Upper lobe of right lung (tissue), 1 donor: ENCODE measurements around the gene WWP2. TPM values are rescaled to one million over a fixed set of nuclear protein-coding genes. Genes with fewer than 3 reads are reported as not detected.

Source experiments
- ATAC-seq: fragments of 200-7000 bp; cut with Tn5 transposase; one replicate; pipeline ENCODE4 v1.9.1; 2020; ENCODE audit warnings: mild to moderate bottlenecking, moderate library complexity
- DNase-seq: peaks from one replicate; pipeline ENCODE4 v3.0.0-alpha.2; 2020
- H3K27ac ChIP-seq: fragments of 200-600 bp; one replicate; pipeline ENCODE4 v1.8.0; 2022
- H3K27me3 ChIP-seq: fragments of 200-600 bp; one replicate; pipeline ENCODE4 v1.8.0; 2022; ENCODE audit warnings: mild to moderate bottlenecking
- H3K36me3 ChIP-seq: fragments of 200-600 bp; one replicate; pipeline ENCODE4 v1.8.0; 2022
- H3K4me1 ChIP-seq: fragments of 200-600 bp; one replicate; pipeline ENCODE4 v1.8.0; 2022
- H3K4me3 ChIP-seq: fragments of 200-600 bp; one replicate; pipeline ENCODE4 v1.8.0; 2022; ENCODE audit warnings: mild to moderate bottlenecking
- H3K9me3 ChIP-seq: fragments of 200-600 bp; one replicate; pipeline ENCODE4 v1.8.0; 2022
- intact Hi-C: fragments of 100-400 bp; cut with DNase I; formaldehyde crosslinking; loops from one replicate; pipeline ENCODE4 v1.11.0; 2022
- total RNA-seq: library from RNA; stranded (reverse); fragmentation: NEBNext Ultra II Directional; extraction: Animal tissue kit (Norgen Biotek cat#: 25700); gene quantifications from one replicate; pipeline ENCODE4 v1.2.1, GENCODE V29; 2021
- TF ChIP-seq, protein P1 (sequence below): fragments of 200-600 bp; IDR thresholded peaks from one replicate; pipeline ENCODE4 v1.8.0; 2022; ENCODE audit warnings: antibody characterized with exemption
- donor health status: DM: no; HTN: yes; CAD: no; lungs with severe emphysema.

The WWP2 gene
- total RNA-seq, 1 donor from 2014 or later: 71.9 TPM

DNA sequence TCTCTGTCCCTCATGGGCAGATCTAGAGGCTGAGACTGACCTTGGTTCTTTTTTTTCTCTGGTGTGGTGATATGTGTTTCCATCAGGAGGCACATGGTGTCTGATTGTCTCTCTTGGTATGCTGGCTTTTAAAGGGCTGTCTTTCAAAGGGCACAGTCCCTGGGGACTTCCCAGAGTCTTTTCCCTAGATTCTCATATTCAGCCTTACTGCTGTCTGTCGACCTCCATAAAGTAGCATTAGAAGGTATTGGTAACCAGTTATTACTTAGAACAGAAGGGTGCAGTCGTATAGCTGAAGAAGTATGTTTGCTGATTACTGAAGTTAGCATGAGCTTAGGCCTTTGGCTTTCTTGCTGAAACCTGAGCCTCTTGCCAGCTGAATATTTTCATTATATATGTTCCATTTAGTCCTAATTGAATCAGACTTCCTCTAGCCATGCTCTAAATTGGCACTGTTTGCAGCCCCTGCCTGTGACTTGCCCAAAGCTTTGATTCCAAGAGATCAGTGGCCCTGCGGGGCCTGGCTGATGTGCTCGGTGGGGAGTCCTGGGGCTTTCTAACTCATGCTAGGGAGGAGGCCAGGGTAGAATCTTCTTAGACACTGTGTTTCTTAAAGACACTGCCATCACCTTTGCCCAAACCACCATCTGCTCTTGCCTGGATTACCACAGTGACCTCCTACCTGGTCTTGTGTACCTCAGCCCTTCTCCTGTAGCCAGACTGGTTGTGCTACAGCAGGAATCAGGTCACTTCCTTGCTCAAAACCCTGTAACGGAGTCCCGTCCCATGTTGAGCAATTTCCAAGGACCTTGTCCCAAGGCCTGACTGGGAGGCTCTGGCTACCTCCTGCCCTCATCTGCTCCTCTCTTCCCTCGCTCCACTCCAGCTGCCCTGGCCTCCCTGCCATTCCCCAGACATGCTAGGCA, 71.5 kb downstream of the WWP2 start:
- TF ChIP-seq, protein P1, sequence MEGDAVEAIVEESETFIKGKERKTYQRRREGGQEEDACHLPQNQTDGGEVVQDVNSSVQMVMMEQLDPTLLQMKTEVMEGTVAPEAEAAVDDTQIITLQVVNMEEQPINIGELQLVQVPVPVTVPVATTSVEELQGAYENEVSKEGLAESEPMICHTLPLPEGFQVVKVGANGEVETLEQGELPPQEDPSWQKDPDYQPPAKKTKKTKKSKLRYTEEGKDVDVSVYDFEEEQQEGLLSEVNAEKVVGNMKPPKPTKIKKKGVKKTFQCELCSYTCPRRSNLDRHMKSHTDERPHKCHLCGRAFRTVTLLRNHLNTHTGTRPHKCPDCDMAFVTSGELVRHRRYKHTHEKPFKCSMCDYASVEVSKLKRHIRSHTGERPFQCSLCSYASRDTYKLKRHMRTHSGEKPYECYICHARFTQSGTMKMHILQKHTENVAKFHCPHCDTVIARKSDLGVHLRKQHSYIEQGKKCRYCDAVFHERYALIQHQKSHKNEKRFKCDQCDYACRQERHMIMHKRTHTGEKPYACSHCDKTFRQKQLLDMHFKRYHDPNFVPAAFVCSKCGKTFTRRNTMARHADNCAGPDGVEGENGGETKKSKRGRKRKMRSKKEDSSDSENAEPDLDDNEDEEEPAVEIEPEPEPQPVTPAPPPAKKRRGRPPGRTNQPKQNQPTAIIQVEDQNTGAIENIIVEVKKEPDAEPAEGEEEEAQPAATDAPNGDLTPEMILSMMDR: no peak
- no peak for DNase-seq
- H3K27me3 ChIP-seq: no peaks in the 10 kb centered on the region

DNA sequence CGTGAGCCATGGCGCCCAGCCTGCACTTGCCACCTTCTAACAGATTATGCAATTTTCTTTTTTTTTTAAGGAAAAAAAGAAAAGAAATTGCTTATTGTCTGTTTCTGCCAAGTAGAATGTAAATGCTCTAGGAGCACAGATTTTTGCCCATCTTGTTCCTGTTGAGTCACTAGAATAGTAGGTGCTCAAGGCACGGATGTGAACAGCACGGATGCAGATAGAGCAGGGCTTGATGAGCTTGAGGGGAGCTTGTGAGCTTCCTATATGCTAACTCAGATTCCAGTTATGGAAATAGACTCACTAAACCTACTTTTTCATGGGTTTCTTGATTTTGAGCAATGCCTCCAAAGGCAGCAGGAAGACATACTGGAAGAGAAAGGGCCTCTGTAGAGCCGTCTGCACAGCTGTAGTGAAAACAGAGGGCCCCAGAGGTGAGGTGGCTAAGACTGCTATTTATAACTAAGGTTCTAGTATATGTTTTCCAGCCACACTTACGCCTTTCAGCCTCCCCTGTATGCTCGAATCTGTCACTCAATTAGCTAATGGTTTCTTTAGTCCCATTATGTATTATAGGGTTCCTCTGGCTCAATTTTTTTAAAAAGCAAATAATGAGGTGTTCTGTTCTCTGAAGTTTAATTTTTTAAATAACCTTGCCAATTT, 72.8 kb downstream of the WWP2 start:
- Histone ChIP-seq H3K4me3 (no peak overlapping the region), H3K36me3 (peaks cover 3% of the 10 kb centered on the region), H3K4me1 (peaks cover 42% of the 10 kb centered on the region), H3K27ac (no peak overlapping the region), H3K27me3 (no peaks in the 10 kb centered on the region), H3K9me3 (no peaks in the 10 kb centered on the region)
- DNase-seq: no peak
- TF ChIP-seq, protein P1: no peak
- no peak for ATAC-seq
- intact Hi-C loops: no loop called here

More for the DNA sequence above, 71.5 kb downstream of the WWP2 start:
- intact Hi-C loops: no loop called here
- Histone ChIP-seq H3K27ac (no peak overlapping the region), H3K36me3 (peaks cover 5% of the 10 kb centered on the region), H3K4me1 (peaks cover 30% of the 10 kb centered on the region), H3K9me3 (no peaks in the 10 kb centered on the region), H3K4me3 (no peak overlapping the region)
- ATAC-seq: peak; percentile 76

DNA sequence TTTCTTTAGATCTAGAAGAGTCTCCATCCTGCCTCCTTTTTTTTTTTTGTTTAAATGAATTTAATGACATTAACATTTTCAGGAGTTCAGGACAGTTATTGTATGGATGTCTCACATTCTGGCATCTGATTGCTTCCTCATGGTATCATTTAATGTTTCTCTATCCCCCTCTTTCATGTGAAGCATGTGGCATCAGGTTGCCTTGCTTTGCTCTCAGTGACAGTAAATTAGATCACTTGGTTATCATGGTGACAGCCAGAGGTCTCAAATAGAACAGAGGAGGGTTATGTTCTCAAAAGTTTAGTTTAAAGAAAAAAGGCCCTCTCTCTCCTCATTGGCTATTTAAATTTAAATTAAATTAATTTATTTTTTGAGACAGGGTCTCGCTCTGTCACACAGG, 74.1 kb downstream of the WWP2 start:
- DNase-seq (no peak), ATAC-seq (no peak)
- Histone ChIP-seq H3K4me1 (peaks cover 33% of the 10 kb centered on the region), H3K9me3 (no peaks in the 10 kb centered on the region), H3K27me3 (no peaks in the 10 kb centered on the region), H3K27ac (no peak overlapping the region), H3K36me3 (peaks cover 5% of the 10 kb centered on the region), H3K4me3 (no peak overlapping the region)
- TF ChIP-seq, protein P1: no peak
- intact Hi-C loops: no loop called here

DNA sequence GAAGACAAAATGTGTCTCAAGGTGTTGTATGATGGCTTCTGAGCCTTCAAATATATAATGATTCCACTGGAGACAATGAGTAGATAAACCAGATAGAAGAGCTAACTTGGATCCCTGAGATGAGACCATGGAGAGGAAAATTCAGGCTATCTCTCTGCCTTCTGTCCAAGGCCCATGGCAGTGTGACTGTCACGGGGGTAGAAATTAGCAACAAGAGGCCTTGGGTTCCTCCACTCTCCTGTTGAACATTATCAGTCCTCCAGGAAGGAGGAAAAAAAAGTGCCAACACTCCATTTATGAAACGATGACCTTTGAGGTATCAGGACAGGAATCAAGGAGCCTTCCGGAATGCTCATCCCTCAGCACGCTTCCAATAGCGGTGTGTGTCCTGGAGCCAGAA, 75.2 kb downstream of the WWP2 start:
- Histone ChIP-seq H3K9me3 (no peaks in the 10 kb centered on the region), H3K27ac (no peak overlapping the region), H3K36me3 (peaks cover 17% of the 10 kb centered on the region), H3K4me1 (peaks cover 28% of the 10 kb centered on the region), H3K27me3 (no peaks in the 10 kb centered on the region), H3K4me3 (no peak overlapping the region)
- DNase-seq (no peak), ATAC-seq (no peak)
- intact Hi-C loops: no loop called here
- TF ChIP-seq, protein P1: no peak

DNA sequence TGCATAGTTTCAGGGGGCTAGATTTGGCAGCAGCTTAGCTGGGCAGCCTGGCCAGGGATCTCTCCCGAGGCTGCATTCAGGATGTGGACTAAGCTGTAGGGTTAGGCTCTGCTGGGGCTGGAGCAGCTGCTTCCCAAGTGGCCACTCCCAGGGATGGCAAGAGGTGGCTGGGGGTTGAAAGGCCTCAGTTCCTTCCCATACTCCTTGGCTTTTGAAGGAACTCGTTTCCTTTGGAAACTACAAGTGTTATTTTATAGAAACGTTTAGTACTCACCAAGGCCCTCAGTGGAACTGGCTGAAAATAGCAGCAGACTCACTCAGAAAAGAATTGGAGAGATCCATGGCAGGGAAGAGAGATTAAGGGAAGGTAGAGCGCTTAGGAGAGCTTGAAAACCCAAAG, 76.4 kb downstream of the WWP2 start:
- Histone ChIP-seq H3K27me3 (no peaks in the 10 kb centered on the region), H3K9me3 (no peaks in the 10 kb centered on the region), H3K4me3 (no peak overlapping the region), H3K4me1 (peaks cover 21% of the 10 kb centered on the region), H3K27ac (peak overlapping the region; percentile 47), H3K36me3 (peaks cover 27% of the 10 kb centered on the region)
- TF ChIP-seq, protein P1: no peak
- no peak for DNase-seq
- intact Hi-C loops: no loop called here
- ATAC-seq: peak; percentile 46
